Inflammatory macrophage treated with lipopolysaccharide for 4 hours (primary cell): ENCODE data around the gene RAB10.

Experiments used
- DNase-seq: peaks from one replicate; pipeline ENCODE4 v3.0.0-alpha.2; 2020

The RAB10 gene

DNA sequence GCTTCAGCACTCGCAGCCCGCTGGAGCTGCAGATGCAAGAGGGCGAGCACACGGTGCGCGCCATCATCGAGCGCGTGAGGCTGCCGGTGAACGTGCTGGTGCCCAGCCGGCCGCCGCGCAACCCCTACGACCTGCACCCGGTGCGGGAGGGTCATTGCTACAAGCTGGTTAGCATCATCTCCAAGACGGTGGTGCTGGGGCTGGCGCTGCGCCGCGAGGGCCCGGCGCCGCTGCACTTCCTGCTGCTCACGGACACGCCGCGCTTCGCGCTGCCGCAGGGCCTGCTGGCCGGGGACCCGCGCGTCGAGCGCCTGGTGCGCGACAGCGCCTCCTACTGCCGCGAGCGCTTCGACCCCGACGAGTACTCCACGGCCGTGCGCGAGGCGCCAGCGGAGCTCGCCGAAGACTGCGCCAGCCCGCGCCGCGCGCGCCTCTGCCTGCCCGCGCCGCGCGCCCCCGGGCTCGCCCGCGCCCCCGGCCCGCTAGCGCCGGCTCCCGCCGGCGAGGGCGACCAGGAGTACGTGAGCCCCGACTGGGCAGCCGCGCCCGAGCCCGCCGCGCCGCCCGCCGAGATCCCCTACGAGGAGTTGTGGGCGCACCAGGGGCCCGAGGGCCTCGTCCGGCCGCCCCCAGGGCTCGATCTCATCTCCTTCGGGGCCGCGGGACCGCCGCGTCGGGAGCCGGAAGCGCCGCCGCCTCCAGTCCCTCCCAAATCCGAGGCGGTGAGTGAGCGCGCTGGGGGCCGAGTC lies 150.8 kb downstream of the RAB10 start:
- DNase-seq: peak; percentile 86

DNA sequence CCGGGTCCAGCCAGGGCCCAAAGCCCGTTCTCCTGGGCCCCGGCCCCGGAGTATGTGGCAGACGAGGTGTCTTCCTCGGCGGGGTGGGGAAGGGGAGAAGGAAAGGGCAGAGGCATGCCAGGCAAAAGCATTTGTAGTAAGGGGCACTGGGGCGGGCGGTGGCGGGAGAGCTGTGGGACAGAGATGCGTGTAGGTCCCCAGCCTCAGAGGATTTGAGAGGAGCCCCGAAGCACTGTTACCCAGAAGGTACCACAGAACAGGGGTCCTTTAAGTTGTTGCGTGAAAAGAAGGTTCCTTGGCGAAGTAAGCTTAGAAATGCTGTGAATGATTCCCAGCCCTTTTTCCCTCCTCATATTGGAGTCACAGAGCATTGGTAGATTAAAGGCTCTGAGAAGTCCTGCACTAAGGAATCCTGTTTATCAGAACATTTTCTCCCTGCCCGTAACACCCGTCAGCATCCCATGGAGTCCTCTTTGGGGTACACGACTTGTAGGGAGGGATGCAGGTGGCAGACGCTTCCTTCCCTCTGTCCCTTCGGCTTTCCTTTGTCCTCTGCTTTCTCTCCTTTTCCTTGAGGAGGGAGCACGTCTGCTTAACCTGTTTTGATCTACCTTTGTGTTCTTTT lies 151.5 kb downstream of the RAB10 start:
- DNase-seq: no peak

DNA sequence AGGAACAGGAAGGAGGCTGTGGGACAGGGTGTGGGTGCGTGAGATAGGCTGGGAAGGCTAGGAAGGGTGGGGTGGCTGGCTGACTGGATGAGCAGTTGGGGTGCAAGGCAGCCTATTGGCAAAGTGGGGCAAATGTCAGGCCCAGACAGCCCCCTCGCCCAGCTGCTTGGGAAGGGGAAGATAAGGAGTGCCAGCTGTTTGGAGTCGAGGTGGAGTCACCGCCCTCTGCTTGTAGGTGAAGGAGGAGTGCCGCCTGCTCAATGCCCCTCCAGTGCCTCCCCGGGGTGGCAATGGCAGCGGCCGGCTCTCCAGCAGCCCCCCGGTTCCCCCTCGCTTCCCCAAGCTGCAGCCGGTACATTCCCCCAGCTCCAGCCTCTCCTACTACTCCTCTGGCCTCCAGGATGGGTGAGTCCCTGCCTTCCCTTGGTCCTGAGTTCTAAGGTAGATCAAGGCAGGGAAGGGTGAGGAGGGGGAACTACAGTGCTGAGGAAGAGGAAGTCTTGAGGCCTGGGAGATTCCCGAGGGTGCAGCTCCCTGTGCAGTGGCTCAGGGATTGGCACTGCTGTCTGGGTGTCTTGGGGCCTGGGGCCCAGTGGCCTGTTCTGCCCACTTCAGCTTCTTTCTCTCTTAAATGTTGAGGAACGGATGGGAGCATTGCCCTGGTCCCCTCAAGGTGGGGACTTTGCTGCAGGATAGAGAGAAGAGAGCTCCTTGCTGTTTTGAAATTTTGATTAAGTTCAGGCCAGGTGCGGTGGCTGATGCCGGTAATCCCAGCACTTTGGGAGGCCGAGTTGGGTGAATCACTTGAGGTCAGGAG lies 152.3 kb downstream of the RAB10 start:
- DNase-seq: peak; percentile 23
